ENCODE measurements around the gene FAAP100.

FAAP100 gene

GRCh38 chr17:81553018-81553615 is 964 bp upstream of the FAAP100 start:
- DNase-seq: peak; percentile 73

GRCh38 chr17:81551458-81552243 is 502 bp downstream of the FAAP100 start:
- DNase-seq: peak; percentile 13

- DNase-seq: no peak
Observed at GRCh38 chr17:81550830-81551457, 1.2 kb downstream of the FAAP100 start.

DNA sequence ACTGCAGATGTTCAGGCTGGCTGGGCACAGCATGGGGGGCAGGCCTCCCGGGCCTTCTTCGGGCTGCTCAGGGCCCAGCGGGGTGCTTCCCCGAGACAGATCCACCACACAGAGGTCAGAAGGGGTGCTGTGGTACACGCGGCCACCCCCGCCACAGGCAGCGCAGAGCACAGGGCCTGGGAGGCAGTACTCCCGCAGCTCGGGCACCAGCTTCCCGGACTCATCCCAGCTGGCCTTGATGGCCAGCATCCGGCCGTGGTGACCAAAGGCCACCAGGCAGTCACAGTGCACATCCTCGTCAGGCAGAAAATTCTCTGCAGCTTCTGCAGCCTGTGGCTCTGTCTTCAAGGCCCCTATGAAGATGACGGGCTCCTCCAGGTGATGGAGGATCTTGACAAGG is 1.9 kb downstream of the FAAP100 start:
- no peak for DNase-seq

DNA sequence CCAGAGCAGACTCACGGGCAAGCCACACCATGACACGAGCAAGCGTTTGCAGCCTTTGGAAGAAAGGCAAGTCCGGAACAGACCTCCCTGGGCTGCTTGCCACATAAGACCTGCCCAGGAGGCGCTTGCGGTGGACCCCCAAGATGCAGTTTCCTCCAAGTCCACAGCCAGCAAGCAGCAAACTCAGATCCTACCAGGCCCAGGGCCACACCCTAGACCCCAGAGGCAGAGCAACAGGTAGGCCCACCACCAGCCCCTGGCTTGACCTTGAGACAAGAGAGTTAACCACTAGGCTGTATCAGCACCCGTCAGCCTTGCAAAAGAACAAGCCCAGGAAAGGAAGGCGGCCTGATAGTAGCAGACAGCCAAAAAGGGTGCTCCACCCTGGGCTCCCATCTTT is 2.3 kb downstream of the FAAP100 start:
- no peak for DNase-seq

- no peak for DNase-seq
Observed at GRCh38 chr17:81549031-81549557, 3.1 kb downstream of the FAAP100 start.

DNA sequence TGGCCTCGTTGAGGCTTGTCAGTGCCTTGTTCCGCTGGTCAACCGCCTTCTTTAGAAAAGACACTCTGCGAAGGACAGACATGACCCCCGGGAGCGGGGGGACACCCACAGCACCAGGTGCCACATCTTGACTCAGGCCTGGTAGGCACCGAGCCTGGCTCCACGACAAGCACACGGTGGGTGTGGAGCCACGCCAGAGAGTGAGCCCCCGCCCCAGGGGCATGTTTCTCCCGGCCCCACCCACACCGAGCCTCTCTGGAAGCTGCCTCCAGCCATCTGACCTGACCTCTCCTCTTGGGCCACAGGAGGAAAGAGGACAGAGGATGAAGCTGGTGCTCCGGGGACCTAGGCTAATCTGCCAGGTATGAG is 4.6 kb downstream of the FAAP100 start:
- no peak for DNase-seq

- DNase-seq: no peak
Observed at GRCh38 chr17:81546906-81547613, 5.1 kb downstream of the FAAP100 start.

DNA sequence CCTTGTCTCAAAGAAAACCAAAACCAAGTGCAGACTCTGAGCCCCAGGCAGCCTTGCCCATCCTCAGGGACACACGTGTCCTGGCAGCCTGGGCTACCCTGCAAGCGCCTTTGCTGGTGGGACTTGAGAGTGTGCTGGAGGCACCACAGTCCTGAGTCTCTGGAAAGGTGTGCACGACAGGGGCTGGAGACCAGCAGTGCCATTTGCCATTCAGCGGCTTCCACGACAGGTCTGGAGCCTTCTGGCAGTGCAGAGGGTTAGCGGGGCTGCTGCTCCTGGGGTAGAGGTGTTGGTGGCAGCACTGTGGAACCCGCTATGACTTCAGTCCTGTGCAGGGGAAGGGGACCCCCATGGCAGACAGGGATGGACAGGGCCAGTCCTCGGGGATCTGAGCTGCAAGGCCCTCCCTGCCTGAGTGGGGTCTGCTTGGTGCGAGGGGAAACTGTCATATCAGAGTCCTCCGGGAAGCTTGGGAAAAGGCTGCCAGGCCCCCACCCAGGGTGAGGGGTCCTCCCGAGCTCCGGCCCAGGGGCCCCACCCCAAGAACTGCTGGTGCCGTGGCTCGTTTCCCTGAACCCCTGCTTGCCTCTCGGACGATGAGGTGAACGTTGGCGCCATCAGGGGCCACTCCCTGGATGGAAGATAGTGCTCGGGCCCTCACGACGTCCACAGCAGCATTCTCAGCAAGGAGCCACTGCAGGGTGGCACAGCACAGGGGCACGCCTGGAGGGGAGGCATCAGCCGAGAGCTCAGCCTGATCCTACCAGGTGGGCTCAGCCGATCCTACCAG is 6.8 kb downstream of the FAAP100 start:
- DNase-seq: no peak

DNA sequence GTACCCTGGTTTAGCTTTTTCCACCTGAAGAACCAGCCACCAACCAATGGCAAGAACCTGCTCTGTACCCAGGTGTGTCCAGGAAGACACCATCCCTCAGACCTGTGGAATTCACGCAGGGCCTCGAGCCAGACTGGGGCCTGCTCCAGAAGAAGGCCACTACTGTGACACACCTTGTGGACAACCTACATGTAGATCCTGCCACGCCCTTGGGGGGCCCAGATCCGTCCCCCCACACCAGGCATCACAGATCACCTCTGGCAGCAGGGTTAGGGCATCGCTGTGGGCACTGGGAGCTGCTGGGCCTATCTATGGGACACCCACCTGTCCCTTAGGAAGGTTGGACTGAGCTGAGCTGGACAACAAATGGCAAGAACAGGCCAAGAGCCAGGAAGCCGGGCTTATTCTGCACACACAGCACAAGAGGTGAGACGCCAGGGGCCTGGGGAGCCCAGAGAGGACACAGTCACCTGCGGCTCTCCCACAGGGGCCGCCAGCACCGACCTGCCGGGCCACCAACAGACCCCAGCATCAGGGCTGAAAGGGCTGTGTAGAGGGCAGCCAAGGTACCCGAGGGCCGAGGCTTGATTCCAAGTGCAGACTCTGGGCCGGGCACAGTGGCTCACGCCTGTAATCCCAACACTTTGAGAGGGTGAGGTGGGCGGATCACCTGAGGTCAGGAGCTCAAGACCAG is 7.7 kb downstream of the FAAP100 start:
- DNase-seq: no peak

DNA sequence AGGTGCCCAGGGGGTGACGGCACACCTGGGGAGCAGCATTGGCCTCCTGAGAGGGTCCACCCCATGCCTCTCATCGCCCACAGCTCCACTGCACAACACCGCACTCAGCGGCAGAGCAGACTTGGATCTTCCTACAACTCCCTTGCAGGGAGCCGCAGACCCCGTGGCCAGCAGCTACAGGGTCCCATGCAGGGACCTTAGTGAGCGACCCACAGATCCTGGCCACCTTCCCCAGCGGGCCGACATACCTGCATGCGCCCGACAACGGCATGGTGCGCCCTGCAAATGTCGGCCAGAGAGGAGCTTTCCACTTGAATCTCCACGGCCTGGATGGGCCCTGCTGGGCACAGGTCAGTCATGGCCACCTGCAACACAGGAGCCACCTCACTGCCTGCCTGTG is 8.4 kb downstream of the FAAP100 start:
- DNase-seq: no peak

DNA sequence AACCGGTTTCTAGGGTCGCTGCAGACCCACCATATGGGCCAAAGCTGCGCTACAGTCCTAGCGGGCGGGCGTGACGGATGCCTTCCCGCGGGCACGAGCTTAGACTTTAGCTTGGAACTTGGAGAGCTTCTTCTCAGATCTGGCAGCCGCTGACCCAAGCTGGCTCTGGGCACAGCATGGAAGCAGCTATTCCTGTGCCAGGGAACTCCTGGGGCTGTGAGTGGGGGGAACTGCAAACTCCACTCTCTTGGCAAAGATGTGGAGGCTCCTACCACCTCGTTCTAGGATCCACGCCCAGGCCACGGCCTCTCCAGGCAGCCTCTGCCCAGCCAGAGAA is 8.8 kb downstream of the FAAP100 start:
- no peak for DNase-seq

- no peak for DNase-seq
Observed at GRCh38 chr17:81542431-81543338, 9.5 kb downstream of the FAAP100 start.

DNA sequence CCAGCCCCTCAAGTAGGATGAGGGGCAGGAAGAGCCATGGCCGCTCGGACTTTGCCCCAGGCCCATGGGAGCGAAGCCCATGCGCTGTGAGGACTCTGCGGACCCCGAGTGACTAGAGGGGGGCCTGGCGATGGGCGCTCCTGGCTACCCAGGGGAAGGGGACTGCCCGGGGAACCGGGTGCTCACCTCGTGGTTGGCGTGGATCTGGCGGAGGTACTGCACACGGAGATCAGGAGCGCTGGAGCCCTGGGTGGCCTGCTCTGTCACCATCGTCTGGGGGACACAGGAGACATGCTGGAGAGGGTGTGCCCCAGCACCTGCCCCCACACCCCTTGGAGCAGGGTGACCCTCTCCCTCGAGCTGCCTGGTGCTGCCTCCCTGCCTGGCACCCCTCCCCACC is 11.0 kb downstream of the FAAP100 start:
- no peak for DNase-seq

GRCh38 chr17:81540676-81541027 is 11.5 kb downstream of the FAAP100 start:
- no peak for DNase-seq

DNA sequence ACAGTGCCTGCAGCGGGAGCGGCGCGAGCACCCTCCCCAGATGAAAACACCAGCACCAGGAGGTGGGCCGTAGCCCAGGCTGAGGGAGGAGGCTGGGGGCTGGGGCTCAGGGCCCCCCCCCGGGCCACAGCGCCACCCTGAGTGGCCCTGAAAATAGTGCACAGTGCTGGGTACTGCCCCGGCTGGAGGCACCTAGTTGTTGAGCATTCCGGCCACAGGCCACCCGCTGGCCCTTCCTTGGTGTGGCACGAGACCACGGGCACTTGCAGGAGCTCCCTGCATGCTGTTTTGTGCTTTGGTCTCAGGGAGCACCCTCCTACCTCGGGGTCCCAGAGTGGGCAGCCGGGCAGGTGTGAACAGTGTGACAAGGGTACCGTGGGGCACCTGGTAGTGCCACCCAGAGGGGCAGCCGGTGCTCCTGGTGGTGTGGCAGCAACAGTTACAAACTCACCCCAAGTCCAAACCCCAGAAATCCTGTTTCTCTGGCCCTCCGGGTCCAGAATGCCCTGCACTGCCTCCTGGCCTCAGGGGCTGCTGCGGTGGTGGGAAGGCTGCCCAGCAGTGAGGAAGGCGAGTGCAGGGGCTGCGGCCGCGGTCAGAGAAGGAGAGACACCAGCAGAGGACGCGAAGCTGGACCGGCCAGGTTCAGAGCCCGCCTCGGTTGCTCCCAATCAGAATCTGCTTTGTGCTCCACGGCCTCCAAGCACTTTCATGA is 12.0 kb downstream of the FAAP100 start:
- DNase-seq: no peak

- DNase-seq: no peak
Observed at GRCh38 chr17:81539571-81539900, 12.6 kb downstream of the FAAP100 start.

DNA sequence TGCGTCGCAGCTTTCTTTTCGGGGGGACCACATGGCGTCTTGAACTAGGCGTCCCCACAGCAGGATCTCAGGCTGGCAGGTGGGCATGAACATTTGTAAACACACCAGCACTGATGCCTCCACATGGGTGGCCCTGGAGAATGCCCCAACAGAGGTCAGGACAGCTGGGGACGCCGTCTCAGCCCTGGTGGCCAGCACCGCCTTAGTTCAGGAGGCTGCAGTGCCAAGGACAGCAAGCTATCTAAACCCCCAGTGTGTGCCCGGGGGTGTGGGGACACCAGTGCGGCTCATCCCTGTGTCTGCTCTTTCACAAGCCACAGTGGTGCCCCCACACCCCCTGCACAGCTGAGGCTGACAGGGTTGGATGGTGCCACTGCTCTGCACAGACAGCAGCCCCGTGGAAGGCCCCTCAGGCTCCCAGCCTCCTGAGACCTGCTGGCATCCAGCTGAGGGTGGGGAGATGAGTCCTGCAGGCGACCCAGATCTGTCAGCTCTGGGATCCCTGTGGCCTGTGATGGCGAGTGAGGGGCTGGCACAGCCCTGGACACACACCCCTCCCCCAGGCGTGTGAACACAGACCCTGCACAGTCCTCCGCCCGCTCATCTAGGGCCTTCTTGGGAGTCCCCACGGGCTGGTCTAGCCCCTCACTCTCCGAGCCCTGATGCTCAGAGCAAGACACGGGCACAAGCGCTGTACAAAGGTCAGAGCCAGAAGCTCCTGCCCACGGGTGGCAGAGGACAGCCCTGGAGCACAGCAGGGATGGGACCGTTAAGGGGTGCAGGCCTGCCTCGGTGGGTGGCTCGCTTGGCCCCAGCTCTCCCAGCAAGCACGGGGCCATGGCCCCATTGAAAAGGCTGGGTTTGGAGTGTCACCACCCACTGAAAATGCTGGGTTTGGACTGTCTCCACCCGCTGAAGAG is 13.2 kb downstream of the FAAP100 start:
- no peak for DNase-seq

DNA sequence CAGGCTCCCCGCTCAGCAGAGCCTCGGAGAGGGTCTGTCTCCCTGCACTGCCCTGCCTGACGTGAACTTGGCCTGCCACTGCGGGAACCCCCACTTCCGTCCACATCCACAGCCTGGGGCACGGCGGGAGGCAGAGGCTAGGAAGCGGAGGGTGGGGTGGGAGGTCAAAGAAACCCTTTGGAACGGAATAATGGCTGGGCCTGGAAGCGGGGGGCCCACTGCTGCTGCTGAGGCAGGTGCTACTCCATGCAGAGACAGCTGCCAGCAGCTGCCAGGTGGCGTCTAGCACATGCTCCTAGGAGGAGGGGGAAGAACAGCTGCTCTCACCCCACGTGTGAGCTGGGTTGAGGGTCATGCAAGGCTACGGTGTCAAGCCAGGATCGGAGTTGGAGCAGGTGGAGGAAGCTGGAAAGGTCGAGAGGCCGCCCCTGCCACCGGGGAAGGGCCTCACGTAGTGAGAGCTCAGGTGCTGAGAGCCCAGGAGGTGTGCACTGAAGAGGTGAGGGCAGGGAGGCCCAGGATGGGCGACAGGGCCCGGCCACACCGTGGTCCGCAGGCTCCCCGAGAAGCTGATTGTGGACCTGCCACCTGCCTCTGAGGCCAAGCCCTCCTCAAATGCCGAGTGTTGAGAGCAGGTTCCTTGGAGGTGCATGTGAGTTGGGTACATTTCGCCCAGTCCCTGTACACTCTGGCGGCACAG is 14.1 kb downstream of the FAAP100 start:
- no peak for DNase-seq
